Measurements from ENCODE around the gene ICA1.
A peak's percentile ranks its signal among the peaks of the same experiment; 100 is the strongest.
"Not testable (repeated sequence)": the region's sequence is repeated elsewhere in the genome, so short reads cannot be mapped to it uniquely, and the experiment has no call there.

Gene ICA1

GRCh38 chr7:8260871-8261694 is 884 bp downstream of the ICA1 start:
- no peak for DNase-seq (ENCODE audit: low spot score)

- no peak for DNase-seq (ENCODE audit: low spot score)
Observed at GRCh38 chr7:8259586-8260222, 2.3 kb downstream of the ICA1 start.

- DNase-seq (ENCODE audit: low spot score) = no peak
Observed at GRCh38 chr7:8258734-8259133, 3.2 kb downstream of the ICA1 start.

GRCh38 chr7:8258166-8258565 is 3.8 kb downstream of the ICA1 start:
- DNase-seq (ENCODE audit: low spot score) = no peak

GRCh38 chr7:8255680-8256655 is 6.0 kb downstream of the ICA1 start:
- no peak for DNase-seq (ENCODE audit: low spot score)

- DNase-seq (ENCODE audit: low spot score) = no peak
Observed at GRCh38 chr7:8254667-8255066, 7.3 kb downstream of the ICA1 start.

- no peak for DNase-seq (ENCODE audit: low spot score)
Observed at GRCh38 chr7:8254215-8254614, 7.8 kb downstream of the ICA1 start.

- DNase-seq (ENCODE audit: low spot score) = no peak
Observed at GRCh38 chr7:8251195-8251594, 10.8 kb downstream of the ICA1 start.

- no peak for DNase-seq (ENCODE audit: low spot score)
Observed at GRCh38 chr7:8250547-8250946, 11.4 kb downstream of the ICA1 start.

- DNase-seq (ENCODE audit: low spot score) = no peak
Observed at GRCh38 chr7:8249121-8249520, 12.8 kb downstream of the ICA1 start.

- no peak for DNase-seq (ENCODE audit: low spot score)
Observed at GRCh38 chr7:8246020-8246419, 15.9 kb downstream of the ICA1 start.

GRCh38 chr7:8245032-8245431 is 16.9 kb downstream of the ICA1 start:
- not testable (repeated sequence) for DNase-seq (ENCODE audit: low spot score)

- not testable (repeated sequence) for DNase-seq (ENCODE audit: low spot score)
Observed at GRCh38 chr7:8243059-8243458, 18.9 kb downstream of the ICA1 start.

GRCh38 chr7:8239702-8240362 is 22.1 kb downstream of the ICA1 start:
- not testable (repeated sequence) for DNase-seq (ENCODE audit: low spot score)

- peak; percentile 20 for DNase-seq (ENCODE audit: low spot score)
Observed at GRCh38 chr7:8236780-8237407, 25.1 kb downstream of the ICA1 start.

GRCh38 chr7:8232999-8233847 is 28.7 kb downstream of the ICA1 start:
- no peak for DNase-seq (ENCODE audit: low spot score)

- DNase-seq (ENCODE audit: low spot score) = no peak
Observed at GRCh38 chr7:8229927-8230326, 32.0 kb downstream of the ICA1 start.

GRCh38 chr7:8228766-8229674 is 32.9 kb downstream of the ICA1 start:
- no peak for DNase-seq (ENCODE audit: low spot score)

- no peak for DNase-seq (ENCODE audit: low spot score)
Observed at GRCh38 chr7:8228068-8228467, 33.9 kb downstream of the ICA1 start.

Data from globus pallidus (tissue), 1 donor.